Measurements from ENCODE around the gene GPR156.

DNA sequence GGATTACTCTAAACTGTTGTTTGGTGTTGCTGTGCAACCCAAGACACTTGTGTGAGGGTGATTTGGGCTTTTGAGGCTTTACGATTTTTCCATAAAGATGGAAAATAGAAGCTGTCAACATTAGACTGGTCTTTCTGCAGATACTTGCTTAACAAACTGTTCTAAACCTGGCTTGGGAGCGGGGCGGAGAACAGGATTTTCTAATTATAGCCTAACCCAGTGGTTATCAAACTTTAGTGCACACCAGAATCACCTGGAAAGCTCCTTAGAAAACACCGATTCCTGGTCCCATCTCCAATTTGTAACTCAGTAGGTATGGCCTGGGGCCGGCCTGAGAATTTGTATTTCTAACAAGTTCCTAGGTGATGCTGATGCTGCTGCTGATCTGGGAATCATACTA is 19.0 kb downstream of the GPR156 start:
- no peak for TF ChIP-seq POLR2A (IDR thresholded peaks at IDR 0.05)
- TF ChIP-seq, protein P1, sequence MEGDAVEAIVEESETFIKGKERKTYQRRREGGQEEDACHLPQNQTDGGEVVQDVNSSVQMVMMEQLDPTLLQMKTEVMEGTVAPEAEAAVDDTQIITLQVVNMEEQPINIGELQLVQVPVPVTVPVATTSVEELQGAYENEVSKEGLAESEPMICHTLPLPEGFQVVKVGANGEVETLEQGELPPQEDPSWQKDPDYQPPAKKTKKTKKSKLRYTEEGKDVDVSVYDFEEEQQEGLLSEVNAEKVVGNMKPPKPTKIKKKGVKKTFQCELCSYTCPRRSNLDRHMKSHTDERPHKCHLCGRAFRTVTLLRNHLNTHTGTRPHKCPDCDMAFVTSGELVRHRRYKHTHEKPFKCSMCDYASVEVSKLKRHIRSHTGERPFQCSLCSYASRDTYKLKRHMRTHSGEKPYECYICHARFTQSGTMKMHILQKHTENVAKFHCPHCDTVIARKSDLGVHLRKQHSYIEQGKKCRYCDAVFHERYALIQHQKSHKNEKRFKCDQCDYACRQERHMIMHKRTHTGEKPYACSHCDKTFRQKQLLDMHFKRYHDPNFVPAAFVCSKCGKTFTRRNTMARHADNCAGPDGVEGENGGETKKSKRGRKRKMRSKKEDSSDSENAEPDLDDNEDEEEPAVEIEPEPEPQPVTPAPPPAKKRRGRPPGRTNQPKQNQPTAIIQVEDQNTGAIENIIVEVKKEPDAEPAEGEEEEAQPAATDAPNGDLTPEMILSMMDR (IDR thresholded peaks at IDR 0.05): no peak
